GM21447 (cell line): ENCODE measurements around the gene TRIM71.

Source experiments
- ATAC-seq: cut with Tn5 transposase; IDR thresholded peaks from one replicate; pipeline ENCODE4 v1.9.1; 2021; ENCODE audit not compliant: unreplicated experiment

Gene TRIM71

GRCh38 chr3:32862936-32863487 lies 45.2 kb downstream of the TRIM71 start:
- no peak for ATAC-seq

GRCh38 chr3:32865383-32865782 lies 47.6 kb downstream of the TRIM71 start:
- no peak for ATAC-seq

GRCh38 chr3:32866533-32866932 lies 48.7 kb downstream of the TRIM71 start:
- ATAC-seq: no peak

- no peak for ATAC-seq
Observed at GRCh38 chr3:32867954-32868353, 50.2 kb downstream of the TRIM71 start.

- no peak for ATAC-seq
Observed at GRCh38 chr3:32868719-32869512, 51.1 kb downstream of the TRIM71 start.

GRCh38 chr3:32869513-32870047 lies 51.8 kb downstream of the TRIM71 start:
- ATAC-seq: no peak

GRCh38 chr3:32870373-32871095 lies 52.7 kb downstream of the TRIM71 start:
- no peak for ATAC-seq

- no peak for ATAC-seq
Observed at GRCh38 chr3:32871273-32871672, 53.5 kb downstream of the TRIM71 start.

- no peak for ATAC-seq
Observed at GRCh38 chr3:32872487-32873382, 54.9 kb downstream of the TRIM71 start.

GRCh38 chr3:32873531-32874130 lies 55.8 kb downstream of the TRIM71 start:
- no peak for ATAC-seq

- ATAC-seq: no peak
Observed at GRCh38 chr3:32876920-32877319, 59.1 kb downstream of the TRIM71 start.

GRCh38 chr3:32877598-32877997 lies 59.8 kb downstream of the TRIM71 start:
- ATAC-seq: no peak

- ATAC-seq: no peak
Observed at GRCh38 chr3:32880225-32880624, 62.4 kb downstream of the TRIM71 start.

- no peak for ATAC-seq
Observed at GRCh38 chr3:32881624-32882023, 63.8 kb downstream of the TRIM71 start.

GRCh38 chr3:32882189-32882588 lies 64.4 kb downstream of the TRIM71 start:
- ATAC-seq: peak; percentile 59

- peak; percentile 78 for ATAC-seq
Observed at GRCh38 chr3:32882603-32883025, 64.8 kb downstream of the TRIM71 start.

- ATAC-seq: no peak
Observed at GRCh38 chr3:32883817-32884216, 66.0 kb downstream of the TRIM71 start.

- ATAC-seq: no peak
Observed at GRCh38 chr3:32884591-32884990, 66.8 kb downstream of the TRIM71 start.

- ATAC-seq: no peak
Observed at GRCh38 chr3:32885283-32885901, 67.6 kb downstream of the TRIM71 start.

- no peak for ATAC-seq
Observed at GRCh38 chr3:32886296-32886695, 68.5 kb downstream of the TRIM71 start.
